GM21723 (cell line): ENCODE data around the gene FNBP1L.
"Not testable (repeated sequence)": the region's sequence is repeated elsewhere in the genome, so short reads cannot be mapped to it uniquely, and the experiment has no call there.

Experiments used
- ATAC-seq: cut with Tn5 transposase; IDR thresholded peaks from one replicate; pipeline ENCODE4 v1.9.1; 2021; ENCODE audit warnings: mild to moderate bottlenecking, moderate library complexity; ENCODE audit not compliant: unreplicated experiment

Gene FNBP1L

GRCh38 chr1:93526431-93526830 lies 78.5 kb downstream of the FNBP1L start:
- ATAC-seq = no peak

- no peak for ATAC-seq
These were observed 80.5 kb downstream of the FNBP1L start for GRCh38 chr1:93528412-93528811.

- ATAC-seq = no peak
These were observed 83.3 kb downstream of the FNBP1L start for GRCh38 chr1:93531193-93531592.

- no peak for ATAC-seq
These were observed 85.0 kb downstream of the FNBP1L start for GRCh38 chr1:93532780-93533378.

- no peak for ATAC-seq
These were observed 85.8 kb downstream of the FNBP1L start for GRCh38 chr1:93533677-93534076.

- no peak for ATAC-seq
These were observed 89.5 kb downstream of the FNBP1L start for GRCh38 chr1:93537396-93537795.

GRCh38 chr1:93537924-93538323 lies 90.0 kb downstream of the FNBP1L start:
- ATAC-seq = no peak

GRCh38 chr1:93541045-93541444 lies 93.1 kb downstream of the FNBP1L start:
- ATAC-seq = no peak

- no peak for ATAC-seq
These were observed 94.5 kb downstream of the FNBP1L start for GRCh38 chr1:93542398-93542797.

- ATAC-seq = no peak
These were observed 98.4 kb downstream of the FNBP1L start for GRCh38 chr1:93546162-93546863.

GRCh38 chr1:93549131-93549530 lies 101.2 kb downstream of the FNBP1L start:
- ATAC-seq = no peak

GRCh38 chr1:93549811-93550210 lies 101.9 kb downstream of the FNBP1L start:
- ATAC-seq = no peak

- no peak for ATAC-seq
These were observed 105.0 kb downstream of the FNBP1L start for GRCh38 chr1:93552741-93553455.

- ATAC-seq = not testable (repeated sequence)
These were observed 106.1 kb downstream of the FNBP1L start for GRCh38 chr1:93553886-93554490.

- ATAC-seq = no peak
These were observed 107.3 kb downstream of the FNBP1L start for GRCh38 chr1:93554883-93555872.

GRCh38 chr1:93556291-93556690 lies 108.4 kb downstream of the FNBP1L start:
- ATAC-seq = no peak

- no peak for ATAC-seq
These were observed 111.1 kb downstream of the FNBP1L start for GRCh38 chr1:93559045-93559444.

GRCh38 chr1:93559695-93560094 lies 111.8 kb downstream of the FNBP1L start:
- ATAC-seq = no peak

- ATAC-seq = no peak
These were observed 117.7 kb downstream of the FNBP1L start for GRCh38 chr1:93565496-93566206.

- ATAC-seq = no peak
These were observed 118.3 kb downstream of the FNBP1L start for GRCh38 chr1:93566227-93566626.
